HG03175 (cell line): ENCODE measurements around the gene RNF175.
"Not testable (repeated sequence)": the region's sequence is repeated elsewhere in the genome, so short reads cannot be mapped to it uniquely, and the experiment has no call there.

ENCODE experiments used
- ATAC-seq: cut with Tn5 transposase; IDR thresholded peaks from one replicate; pipeline ENCODE4 v1.9.1; 2021; ENCODE audit warnings: mild to moderate bottlenecking, moderate library complexity; ENCODE audit not compliant: unreplicated experiment

RNF175 gene

DNA sequence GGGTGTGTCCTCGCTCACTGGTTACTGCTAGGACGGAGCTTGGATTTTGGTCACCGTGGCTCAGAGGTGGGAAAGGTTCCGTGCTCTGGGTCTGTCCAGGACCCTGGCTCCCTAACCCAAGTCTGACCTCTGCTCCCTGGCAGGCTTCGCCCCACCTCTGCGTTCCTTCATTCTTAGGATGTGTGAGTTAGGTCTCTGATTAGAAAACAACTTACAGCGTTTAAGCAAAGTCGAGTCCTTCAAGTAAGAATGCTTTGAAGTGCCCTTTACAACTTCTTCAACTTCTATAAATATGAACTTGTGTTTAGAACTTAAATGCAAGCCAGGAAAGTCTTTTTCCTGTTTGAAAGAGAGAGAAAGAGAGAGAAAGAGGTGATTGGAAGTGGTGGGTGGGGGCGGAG, 74.9 kb downstream of the RNF175 start:
- no peak for ATAC-seq

DNA sequence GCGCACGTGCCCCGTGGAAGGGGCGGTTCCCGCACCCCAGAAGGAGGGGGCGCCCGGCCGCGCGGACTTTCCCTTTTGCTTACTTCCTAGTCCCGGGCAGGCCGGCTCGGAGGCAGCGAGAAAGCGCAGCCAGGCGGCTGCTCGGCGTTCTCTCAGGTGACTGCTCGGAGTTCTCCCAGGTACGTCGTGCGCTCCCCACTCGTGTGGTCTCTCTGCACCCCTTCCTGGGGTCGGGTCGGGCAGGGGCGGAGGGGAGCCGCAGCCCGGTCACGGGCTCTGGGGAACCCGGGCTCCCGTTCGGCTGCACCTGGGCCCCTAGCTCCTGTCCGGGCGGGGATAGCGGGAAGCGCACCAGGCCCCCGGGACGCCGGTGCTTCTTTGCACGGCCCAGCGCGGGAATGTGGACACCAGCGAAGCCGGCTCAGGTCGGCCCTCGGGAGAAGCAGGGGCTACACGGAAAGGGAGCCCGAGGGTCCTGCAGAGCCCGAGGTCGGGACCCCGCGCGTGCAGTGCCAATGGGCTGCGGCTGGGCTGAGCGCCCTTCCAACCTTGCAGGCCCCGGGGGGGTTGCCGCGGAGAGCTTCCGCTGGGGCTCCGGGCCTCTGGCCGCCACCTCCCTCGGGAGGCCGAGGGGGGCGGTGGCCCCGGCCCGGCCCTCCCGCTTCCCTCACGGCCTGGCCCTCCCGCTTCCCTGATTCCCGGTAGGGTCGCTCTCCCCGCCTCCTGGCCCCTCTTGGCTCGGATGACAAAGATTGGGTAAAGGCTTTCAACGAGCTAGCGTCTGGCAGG, 75.4 kb downstream of the RNF175 start, which contains the start of gene TLR2:
TLR2 (plus strand) TSS at position 99 of the 789 bp plus-strand sequence. CDS start 18,628 bp downstream, outside the sequence.
- ATAC-seq = peak; percentile 82

DNA sequence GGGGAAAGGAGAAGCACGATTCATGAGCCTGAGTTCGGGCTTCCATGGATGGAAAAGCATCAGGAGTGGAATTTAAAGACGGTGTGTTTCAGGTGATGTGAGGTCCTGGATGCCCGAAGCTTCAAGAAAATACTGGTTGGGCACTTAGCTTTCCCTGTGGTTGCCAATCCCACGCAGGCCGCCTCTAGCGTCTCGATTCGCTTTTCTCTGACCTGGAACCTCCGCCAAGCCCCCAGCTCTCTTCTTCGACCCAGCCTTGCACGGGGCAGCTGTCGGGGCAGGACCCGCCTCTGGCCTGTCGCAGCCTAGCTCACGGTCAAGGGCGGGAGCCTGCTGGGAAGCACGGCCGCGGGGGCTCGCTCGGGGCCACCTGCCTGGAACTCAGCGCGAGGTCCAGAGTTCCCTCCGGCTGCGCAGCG, 76.1 kb downstream of the RNF175 start:
- ATAC-seq = no peak

DNA sequence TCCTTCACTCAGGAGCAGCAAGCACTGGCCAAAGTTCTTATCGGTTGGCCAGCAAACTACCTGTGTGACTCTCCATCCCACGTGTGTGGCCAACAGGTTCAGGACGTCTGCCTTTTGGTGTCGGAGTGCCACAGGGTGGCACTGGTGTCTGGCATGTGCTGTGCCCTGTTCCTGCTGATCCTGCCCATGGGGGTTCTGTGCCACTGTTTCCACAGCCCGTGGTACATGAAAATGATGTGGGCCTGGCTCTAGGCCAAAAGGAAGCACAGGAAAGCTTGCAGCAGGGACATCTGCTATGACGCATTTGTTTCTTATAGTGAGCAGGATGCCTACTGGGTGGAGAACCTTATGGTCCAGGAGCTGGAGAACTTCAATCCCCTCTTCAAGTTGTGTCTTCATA, 80.3 kb downstream of the RNF175 start:
- ATAC-seq = no peak

DNA sequence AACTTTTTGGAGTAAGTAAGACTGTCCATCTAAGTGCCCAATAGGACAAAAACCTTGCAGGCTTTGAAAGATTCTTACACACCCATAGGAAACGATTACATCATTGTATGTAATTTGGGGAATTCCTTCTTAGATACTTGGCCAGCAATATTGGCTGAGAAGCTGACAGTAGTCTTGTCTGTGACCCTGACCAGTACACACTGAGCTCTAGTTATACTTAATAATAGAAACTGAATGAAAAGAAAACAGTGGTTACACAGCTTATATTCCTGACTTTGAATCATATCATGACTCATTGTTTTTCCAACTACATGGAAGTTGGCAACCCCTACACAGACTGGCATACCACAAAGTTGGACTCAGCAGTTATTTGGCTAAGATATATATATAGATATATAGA, 82.8 kb downstream of the RNF175 start:
- no peak for ATAC-seq

DNA sequence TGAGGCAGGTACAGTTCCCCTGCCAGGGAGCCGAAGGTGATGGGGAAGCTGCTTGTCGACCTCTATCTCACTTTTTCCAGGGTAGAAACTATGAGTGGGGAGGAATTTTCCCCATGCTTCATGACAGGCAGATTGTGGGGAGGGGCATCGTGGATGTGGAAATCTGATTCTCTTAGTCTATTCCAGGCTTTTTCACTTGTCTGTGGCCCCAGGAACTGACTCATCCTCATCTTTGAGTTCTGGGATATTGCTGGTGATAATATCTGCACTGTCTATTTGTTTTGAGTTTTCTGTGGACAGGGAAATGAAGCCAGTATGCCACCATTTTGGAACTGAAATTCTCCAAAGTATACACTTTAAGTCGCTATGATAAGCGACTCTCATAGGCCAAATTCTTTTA, 83.3 kb downstream of the RNF175 start:
- no peak for ATAC-seq

DNA sequence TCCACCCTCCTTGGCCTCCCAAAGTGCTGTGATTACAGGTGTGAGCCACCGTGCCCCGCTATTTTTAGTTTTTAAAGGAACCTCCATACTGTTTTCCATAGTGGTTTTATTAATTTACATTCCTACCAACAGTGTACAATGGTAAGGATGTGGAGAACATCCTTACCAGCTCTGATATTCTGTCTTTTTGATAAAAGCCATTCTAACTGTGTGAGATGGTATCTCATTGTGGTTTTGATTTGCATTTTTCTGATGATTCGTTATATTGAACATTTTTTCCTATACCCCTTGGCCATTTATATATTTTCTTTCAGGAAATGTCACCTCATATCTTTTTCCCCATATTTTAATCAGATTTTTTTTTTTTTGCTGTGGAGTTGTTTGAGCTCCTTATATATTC, 90.0 kb downstream of the RNF175 start:
- no peak for ATAC-seq

DNA sequence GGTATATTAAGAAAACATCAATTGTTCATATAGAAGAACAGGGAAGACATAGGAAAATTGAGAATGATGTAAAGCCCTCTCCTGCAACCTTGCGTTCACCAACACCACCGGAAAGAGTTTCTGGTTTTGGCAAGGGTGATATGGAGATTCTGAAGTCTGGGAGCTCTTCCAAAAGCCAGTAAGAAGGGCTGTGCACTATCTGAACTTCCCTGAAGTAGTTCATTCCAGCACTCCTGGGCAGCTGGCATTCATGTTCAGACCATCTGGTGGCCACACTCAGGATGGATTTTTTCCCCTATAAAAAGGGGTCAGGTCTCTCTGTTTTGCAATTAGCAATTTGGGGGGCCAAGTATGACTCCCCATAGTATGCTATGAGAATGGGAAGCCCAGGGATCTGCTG, 91.2 kb downstream of the RNF175 start:
- ATAC-seq = no peak

DNA sequence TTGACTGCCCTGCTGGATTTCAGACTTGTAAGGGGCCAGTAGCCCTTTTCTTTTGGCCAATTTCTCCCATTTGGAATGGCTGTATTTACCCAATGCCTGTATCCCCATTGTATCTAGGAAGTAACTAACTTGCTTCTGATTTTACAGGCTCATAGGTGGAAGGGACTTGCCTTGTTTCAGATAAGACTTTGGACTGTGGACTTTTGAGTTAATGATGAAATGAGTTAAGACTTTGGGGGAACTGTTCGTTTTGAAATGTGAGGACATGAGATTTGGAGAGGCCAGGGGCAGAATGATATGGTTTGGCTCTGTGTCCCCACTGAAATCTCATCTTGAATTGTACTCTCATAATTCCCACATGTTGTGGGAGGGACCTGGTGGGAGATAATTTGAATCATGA, 93.3 kb downstream of the RNF175 start:
- ATAC-seq = not testable (repeated sequence)

DNA sequence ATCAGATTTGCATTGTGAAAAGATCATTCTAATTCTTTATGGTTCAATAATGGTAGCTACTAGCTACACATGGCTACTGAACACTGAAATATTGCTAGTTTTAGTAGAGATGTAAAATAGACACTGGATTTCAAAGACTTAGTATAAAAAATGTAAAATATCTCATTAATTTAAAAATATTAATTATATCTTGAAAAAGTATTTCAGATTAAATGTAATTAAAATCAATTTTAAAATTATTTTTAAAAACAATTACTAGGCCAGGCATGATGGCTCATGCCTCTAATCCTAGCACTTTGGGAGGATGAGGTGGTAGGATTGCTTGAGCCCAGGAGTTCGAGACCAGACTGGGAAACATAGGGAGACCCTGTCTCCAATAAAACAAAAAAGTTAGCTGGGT, 96.2 kb downstream of the RNF175 start:
- ATAC-seq = no peak

DNA sequence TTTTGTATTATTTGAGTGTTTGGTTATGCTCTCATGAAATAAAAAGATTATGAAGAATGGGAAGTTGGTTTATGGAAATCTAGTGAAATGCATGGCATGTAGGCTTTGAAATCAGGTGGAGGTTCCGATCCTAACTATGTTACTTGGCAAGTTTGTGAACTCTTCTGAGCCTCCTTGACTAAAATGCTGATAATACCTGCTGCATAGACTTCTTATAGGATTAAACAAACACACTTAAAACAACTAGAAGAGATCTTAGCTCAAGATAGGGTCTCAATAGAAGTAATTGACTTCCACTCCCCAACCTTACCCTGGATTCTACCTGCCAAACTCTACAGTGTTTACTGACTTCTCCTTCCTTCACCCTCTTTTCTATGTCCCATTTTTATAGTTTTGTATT, 97.9 kb downstream of the RNF175 start:
- ATAC-seq = no peak

DNA sequence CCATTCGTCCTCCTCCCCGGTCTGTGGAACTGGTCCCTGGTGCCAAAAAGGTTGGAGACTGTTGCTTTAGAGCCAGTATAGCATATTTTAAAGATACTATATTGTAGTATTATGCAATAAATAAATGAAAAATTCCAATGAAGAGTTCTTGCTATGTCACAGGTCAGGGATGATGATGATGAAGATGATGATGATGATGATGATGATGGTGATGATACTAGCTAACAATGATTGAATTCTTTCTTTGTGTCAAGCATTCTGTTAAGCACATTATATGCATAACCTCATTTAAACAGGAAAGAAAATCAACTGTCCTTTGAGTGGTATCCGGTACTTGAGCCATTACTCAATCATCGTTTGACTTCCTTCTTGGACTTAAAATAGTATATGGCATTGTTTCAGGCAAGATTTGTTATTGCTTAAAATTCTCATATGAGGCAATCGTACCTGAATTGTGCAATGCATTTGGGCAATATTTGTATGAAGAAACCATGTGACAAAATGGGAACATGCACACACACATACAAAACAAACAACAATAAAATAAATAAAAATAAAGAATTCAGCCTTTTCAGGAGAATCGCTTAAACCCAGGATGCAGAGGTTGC, 98.5 kb downstream of the RNF175 start:
- ATAC-seq = no peak
